ENCODE results near the gene TRPC1.

TRPC1 gene

GRCh38 chr3:142819179-142819578, 95.3 kb downstream of the TRPC1 start:
- DNase-seq (ENCODE audit: insufficient read length, low spot score), result no peak
- no peak for FAIRE-seq
- TF ChIP-seq, protein P1, sequence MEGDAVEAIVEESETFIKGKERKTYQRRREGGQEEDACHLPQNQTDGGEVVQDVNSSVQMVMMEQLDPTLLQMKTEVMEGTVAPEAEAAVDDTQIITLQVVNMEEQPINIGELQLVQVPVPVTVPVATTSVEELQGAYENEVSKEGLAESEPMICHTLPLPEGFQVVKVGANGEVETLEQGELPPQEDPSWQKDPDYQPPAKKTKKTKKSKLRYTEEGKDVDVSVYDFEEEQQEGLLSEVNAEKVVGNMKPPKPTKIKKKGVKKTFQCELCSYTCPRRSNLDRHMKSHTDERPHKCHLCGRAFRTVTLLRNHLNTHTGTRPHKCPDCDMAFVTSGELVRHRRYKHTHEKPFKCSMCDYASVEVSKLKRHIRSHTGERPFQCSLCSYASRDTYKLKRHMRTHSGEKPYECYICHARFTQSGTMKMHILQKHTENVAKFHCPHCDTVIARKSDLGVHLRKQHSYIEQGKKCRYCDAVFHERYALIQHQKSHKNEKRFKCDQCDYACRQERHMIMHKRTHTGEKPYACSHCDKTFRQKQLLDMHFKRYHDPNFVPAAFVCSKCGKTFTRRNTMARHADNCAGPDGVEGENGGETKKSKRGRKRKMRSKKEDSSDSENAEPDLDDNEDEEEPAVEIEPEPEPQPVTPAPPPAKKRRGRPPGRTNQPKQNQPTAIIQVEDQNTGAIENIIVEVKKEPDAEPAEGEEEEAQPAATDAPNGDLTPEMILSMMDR (IDR thresholded peaks at IDR 0.05; ENCODE audit: insufficient read depth, missing control alignments), result no peak

GRCh38 chr3:142828703-142829305, 105.0 kb downstream of the TRPC1 start:
- FAIRE-seq, result peak; percentile 81
- peak; percentile 46 for DNase-seq (ENCODE audit: insufficient read length, low spot score)
- TF ChIP-seq, protein P1 (IDR thresholded peaks at IDR 0.05; ENCODE audit: insufficient read depth, missing control alignments), result peak; percentile 98

- no peak for FAIRE-seq
- DNase-seq (ENCODE audit: insufficient read length, low spot score), result no peak
- TF ChIP-seq, protein P1 (IDR thresholded peaks at IDR 0.05; ENCODE audit: insufficient read depth, missing control alignments), result no peak
Measured at GRCh38 chr3:142837526-142837925, 113.7 kb downstream of the TRPC1 start.

DNA sequence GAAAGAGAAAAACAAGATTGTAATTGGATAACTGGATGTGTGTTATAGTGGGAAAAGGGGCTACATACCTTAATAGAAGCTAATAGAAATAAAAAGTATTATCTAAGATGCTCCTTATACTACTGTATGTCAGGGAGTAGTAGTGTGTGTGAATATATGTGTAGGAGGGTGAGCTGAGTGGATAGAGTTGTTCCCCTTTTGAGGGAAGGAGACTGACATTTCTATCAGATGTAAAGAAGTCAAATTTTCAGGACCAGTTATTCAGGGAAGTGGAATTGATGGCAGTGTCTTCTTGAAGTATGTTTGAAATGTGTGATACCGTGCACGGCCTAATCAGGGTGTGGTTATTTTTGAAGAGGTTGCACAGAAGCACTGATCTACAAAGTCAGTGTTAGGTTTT, 116.0 kb downstream of the TRPC1 start:
- FAIRE-seq, result no peak
- TF ChIP-seq, protein P1 (IDR thresholded peaks at IDR 0.05; ENCODE audit: insufficient read depth, missing control alignments), result no peak
- no peak for DNase-seq (ENCODE audit: insufficient read length, low spot score)

- FAIRE-seq, result no peak
- no peak for DNase-seq (ENCODE audit: insufficient read length, low spot score)
- TF ChIP-seq, protein P1 (IDR thresholded peaks at IDR 0.05; ENCODE audit: insufficient read depth, missing control alignments), result peak; percentile 47
Measured at GRCh38 chr3:142844339-142844977, 120.6 kb downstream of the TRPC1 start.

DNA sequence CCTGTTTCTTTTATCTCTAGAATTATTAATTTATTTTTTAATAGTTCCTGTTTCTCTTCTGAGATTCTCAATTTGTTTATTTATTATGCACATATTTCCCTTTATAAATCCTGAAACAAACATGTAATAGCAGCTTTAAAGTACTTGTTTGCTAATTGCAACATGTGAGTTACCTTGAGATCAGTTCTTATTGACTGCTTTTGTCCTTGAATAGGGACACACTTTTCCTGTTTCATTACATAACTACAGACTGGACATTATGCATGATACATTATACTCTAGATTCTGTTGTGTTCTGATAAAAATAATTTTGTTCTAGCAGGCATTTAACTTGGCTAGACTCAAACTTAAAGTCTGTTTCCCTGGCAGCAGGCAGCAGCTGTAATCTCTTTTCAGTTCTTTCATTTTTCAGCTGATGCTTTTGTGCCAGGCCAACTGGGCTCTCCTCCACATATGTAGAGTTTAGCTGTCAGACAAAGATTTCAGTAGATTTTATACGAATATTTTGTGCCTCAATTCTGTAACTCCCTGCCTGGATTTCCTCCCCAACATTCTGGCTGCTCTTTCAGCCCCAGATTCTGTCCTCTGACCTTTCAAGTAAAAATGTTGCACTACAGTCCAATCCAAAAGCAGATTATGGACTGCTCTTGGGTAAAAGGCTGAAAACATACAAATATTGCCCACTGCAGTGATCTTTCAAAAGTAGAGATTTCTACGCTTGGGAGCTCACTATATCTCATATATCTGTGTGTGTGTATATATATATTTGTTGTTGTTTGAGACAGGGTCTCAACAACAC, 123.1 kb downstream of the TRPC1 start:
- TF ChIP-seq, protein P1 (IDR thresholded peaks at IDR 0.05; ENCODE audit: insufficient read depth, missing control alignments), result no peak
- FAIRE-seq, result no peak
- no peak for DNase-seq (ENCODE audit: insufficient read length, low spot score)
